KMS-11 (cell line): Measurements from ENCODE around the gene INPP5E.

Experiments used
- H2AFZ ChIP-seq: fragments of 200-600 bp; sonication (generic); 2 replicates; pipeline ENCODE4 v1.6.1; 2016; ENCODE audit warnings: antibody characterized with exemption, mixed run types, low read depth
- H3K27ac ChIP-seq: fragments of 200-600 bp; sonication (generic); 2 replicates; pipeline ENCODE4 v1.6.1; 2016; ENCODE audit warnings: mild to moderate bottlenecking, mixed run types
- H3K27me3 ChIP-seq: fragments of 200-600 bp; sonication (generic); 2 replicates; pipeline ENCODE4 v1.6.1; 2017; ENCODE audit warnings: mild to moderate bottlenecking, low read depth, mixed run types, moderate library complexity; ENCODE audit not compliant: insufficient read depth
- H3K36me3 ChIP-seq: fragments of 200-600 bp; sonication (generic); 2 replicates; pipeline ENCODE4 v1.6.1; 2017; ENCODE audit warnings: mild to moderate bottlenecking, mixed run types; ENCODE audit not compliant: insufficient read depth
- H3K4me1 ChIP-seq: fragments of 200-600 bp; sonication (generic); 2 replicates; pipeline ENCODE4 v1.6.1; 2016; ENCODE audit warnings: mild to moderate bottlenecking, low read depth, mixed run types; ENCODE audit not compliant: poor library complexity, severe bottlenecking
- H3K4me2 ChIP-seq: fragments of 200-600 bp; sonication (generic); 2 replicates; pipeline ENCODE4 v1.7.0; 2016; ENCODE audit warnings: mild to moderate bottlenecking, mixed run types
- H3K4me3 ChIP-seq: fragments of 200-600 bp; sonication (generic); IDR thresholded peaks from 2 replicates; pipeline ENCODE4 v1.6.1; 2017; ENCODE audit warnings: low read depth, low read length, mixed read lengths; ENCODE audit not compliant: insufficient read depth
- H3K79me2 ChIP-seq: fragments of 200-600 bp; sonication (generic); 2 replicates; pipeline ENCODE4 v1.6.1; 2016; ENCODE audit warnings: low read depth, mixed run types; ENCODE audit not compliant: insufficient read depth
- H3K9ac ChIP-seq: fragments of 200-600 bp; sonication (generic); 2 replicates; pipeline ENCODE4 v1.6.1; 2016; ENCODE audit warnings: mild to moderate bottlenecking, mixed run types
- H4K20me1 ChIP-seq: fragments of 200-600 bp; sonication (generic); 2 replicates; pipeline ENCODE4 v1.6.1; 2016; ENCODE audit warnings: mild to moderate bottlenecking, mixed run types; ENCODE audit not compliant: insufficient read depth
- CTCF ChIP-seq: fragments of 200-600 bp; sonication (generic); conservative IDR thresholded peaks from 2 replicates; pipeline ENCODE4 v1.6.1; 2017; ENCODE audit warnings: low read depth, mild to moderate bottlenecking, antibody characterized with exemption, low read length, moderate library complexity, mixed read lengths

The INPP5E gene

GRCh38 chr9:136457326-136457725 lies 17.7 kb upstream of the INPP5E start:
- H4K20me1 ChIP-seq = no peaks in the 10 kb centered on the region
- no peak overlapping the region for H3K9ac ChIP-seq
- H3K27ac ChIP-seq = no peak overlapping the region
- H3K79me2 ChIP-seq = no peaks in the 10 kb centered on the region
- no peak overlapping the region for H2AFZ ChIP-seq
- no peak overlapping the region for H3K4me3 ChIP-seq
- H3K27me3 ChIP-seq = no peaks in the 10 kb centered on the region
- no peaks in the 10 kb centered on the region for H3K4me1 ChIP-seq
- no peak for TF ChIP-seq CTCF
- H3K4me2 ChIP-seq = no peak overlapping the region
- H3K36me3 ChIP-seq = peaks cover 21% of the 10 kb centered on the region; the same call in 1 of the 2 replicates

GRCh38 chr9:136456258-136456657 lies 16.6 kb upstream of the INPP5E start:
- Histone ChIP-seq H3K4me2 (no peak overlapping the region), H4K20me1 (no peaks in the 10 kb centered on the region), H2AFZ (no peak overlapping the region), H3K4me3 (no peak overlapping the region), H3K79me2 (no peaks in the 10 kb centered on the region), H3K27me3 (no peaks in the 10 kb centered on the region), H3K36me3 (peaks cover 21% of the 10 kb centered on the region; the same call in 1 of the 2 replicates), H3K9ac (no peak overlapping the region), H3K27ac (no peak overlapping the region), H3K4me1 (no peaks in the 10 kb centered on the region)
- no peak for TF ChIP-seq CTCF

- Histone ChIP-seq H3K4me1 (no peaks in the 10 kb centered on the region), H3K79me2 (no peaks in the 10 kb centered on the region), H2AFZ (no peak overlapping the region), H3K4me3 (no peak overlapping the region), H3K27ac (no peak overlapping the region), H3K27me3 (no peaks in the 10 kb centered on the region), H3K9ac (no peak overlapping the region), H4K20me1 (no peaks in the 10 kb centered on the region), H3K36me3 (peaks cover 21% of the 10 kb centered on the region; the same call in 1 of the 2 replicates), H3K4me2 (no peak overlapping the region)
- no peak for TF ChIP-seq CTCF
Observed at GRCh38 chr9:136455043-136456002, 15.7 kb upstream of the INPP5E start.

- H3K4me1 ChIP-seq = no peaks in the 10 kb centered on the region
- no peak overlapping the region for H2AFZ ChIP-seq
- H3K36me3 ChIP-seq = peaks cover 17% of the 10 kb centered on the region; the same call in 1 of the 2 replicates
- no peaks in the 10 kb centered on the region for H4K20me1 ChIP-seq
- no peaks in the 10 kb centered on the region for H3K79me2 ChIP-seq
- H3K27ac ChIP-seq = no peak overlapping the region
- TF ChIP-seq CTCF = no peak
- no peak overlapping the region for H3K4me3 ChIP-seq
- H3K4me2 ChIP-seq = no peak overlapping the region
- H3K27me3 ChIP-seq = no peaks in the 10 kb centered on the region
- no peak overlapping the region for H3K9ac ChIP-seq
Observed at GRCh38 chr9:136454026-136454796, 14.6 kb upstream of the INPP5E start.
